Osteoblast (primary cell): ENCODE measurements around the gene PLCL1. TPM values are rescaled to one million over a fixed set of nuclear protein-coding genes. Genes with fewer than 3 reads are reported as not detected.

Source experiments
- DNase-seq: peaks from one replicate; pipeline ENCODE4 v3.0.0; 2011; ENCODE audit warnings: low spot score, mixed read lengths; ENCODE audit not compliant: insufficient read length; ENCODE audit errors: missing footprints
- H2AFZ ChIP-seq: 2 replicates; pipeline ENCODE4 v1.6.0; 2011; ENCODE audit warnings: mild to moderate bottlenecking, low read length
- H3K27ac ChIP-seq: 2 replicates; pipeline ENCODE4 v1.5.1; 2011; ENCODE audit warnings: mild to moderate bottlenecking, low read depth, low read length, moderate library complexity
- H3K27me3 ChIP-seq: 2 replicates; pipeline ENCODE4 v1.6.0; 2012; ENCODE audit warnings: mild to moderate bottlenecking, control low read depth, inconsistent platforms, low read length, moderate library complexity; ENCODE audit not compliant: insufficient read depth
- H3K36me3 ChIP-seq: 2 replicates; pipeline ENCODE4 v1.5.1; 2011; ENCODE audit warnings: mild to moderate bottlenecking, low read length, control low read depth, moderate library complexity; ENCODE audit not compliant: insufficient read depth
- H3K4me1 ChIP-seq: 2 replicates; pipeline ENCODE4 v1.5.1; 2011; ENCODE audit warnings: mild to moderate bottlenecking, low read length, control low read depth, moderate library complexity; ENCODE audit not compliant: insufficient read depth
- H3K4me2 ChIP-seq: 2 replicates; pipeline ENCODE4 v1.6.0; 2011; ENCODE audit warnings: mild to moderate bottlenecking, low read length; ENCODE audit not compliant: insufficient read depth
- H3K4me3 ChIP-seq: fragments of 200-600 bp; sonication (generic); 3 replicates; pipeline ENCODE4 v1.5.1; 2012; ENCODE audit warnings: mild to moderate bottlenecking, low read length, inconsistent platforms; ENCODE audit not compliant: insufficient read depth
- H3K79me2 ChIP-seq: 2 replicates; pipeline ENCODE4 v1.6.0; 2012; ENCODE audit warnings: mild to moderate bottlenecking, low read length, control low read depth, inconsistent platforms; ENCODE audit not compliant: insufficient read depth
- H3K9me3 ChIP-seq: 2 replicates; pipeline ENCODE4 v1.5.1; 2011; ENCODE audit warnings: low read depth, low read length, control low read depth
- H4K20me1 ChIP-seq: 2 replicates; pipeline ENCODE4 v1.6.0; 2012; ENCODE audit warnings: mild to moderate bottlenecking, low read length, control low read depth; ENCODE audit not compliant: insufficient read depth
- total RNA-seq: library from RNA; depleted of rRNA; stranded (reverse); fragments of >200 nt; gene quantifications from 2 replicates; pipeline ENCODE4 v1.2.3, GENCODE V29; 2012
- TF ChIP-seq, protein P1 (sequence below): IDR thresholded peaks from 2 replicates; pipeline ENCODE4 v1.5.1; 2011; ENCODE audit warnings: mild to moderate bottlenecking, low read depth, low read length, moderate library complexity; ENCODE audit errors: extremely low read depth

Gene PLCL1
- total RNA-seq, 1 donor = 4.0 TPM

DNA sequence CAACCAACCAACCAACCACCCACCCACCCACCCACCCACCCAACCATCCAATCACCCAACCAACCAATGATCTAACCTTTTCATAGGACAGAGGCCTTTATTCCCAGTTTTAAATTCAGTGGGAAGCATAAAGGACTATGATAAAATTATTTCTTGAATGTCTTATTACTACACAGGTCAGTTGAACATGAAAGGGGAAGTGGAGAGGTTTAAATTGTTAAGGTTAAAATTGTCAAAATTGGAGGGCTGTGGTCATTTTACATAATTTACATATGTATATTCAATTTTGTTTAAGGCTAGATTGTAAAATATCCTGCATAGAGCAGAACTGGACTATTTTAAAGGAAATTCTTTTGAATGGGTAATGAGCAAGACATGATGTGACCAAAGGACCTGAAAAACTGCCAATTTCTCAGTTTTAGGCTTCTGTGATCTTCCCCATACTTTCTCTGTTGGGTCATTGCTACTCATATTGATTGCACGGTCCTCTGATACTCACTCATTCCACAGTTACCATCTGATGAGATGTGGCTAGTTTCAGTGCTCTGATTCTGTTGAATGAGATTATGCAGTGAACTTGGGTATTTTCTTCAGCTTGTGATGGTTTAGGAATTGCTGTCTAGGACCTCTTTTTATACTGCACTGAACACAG lies 127.4 kb downstream of the PLCL1 start:
- peaks cover 5% of the 10 kb centered on the region for H3K27me3 ChIP-seq
- H4K20me1 ChIP-seq = no peaks in the 10 kb centered on the region
- H3K9me3 ChIP-seq = peaks cover 2% of the 10 kb centered on the region
- H2AFZ ChIP-seq = no peak overlapping the region
- TF ChIP-seq, protein P1, sequence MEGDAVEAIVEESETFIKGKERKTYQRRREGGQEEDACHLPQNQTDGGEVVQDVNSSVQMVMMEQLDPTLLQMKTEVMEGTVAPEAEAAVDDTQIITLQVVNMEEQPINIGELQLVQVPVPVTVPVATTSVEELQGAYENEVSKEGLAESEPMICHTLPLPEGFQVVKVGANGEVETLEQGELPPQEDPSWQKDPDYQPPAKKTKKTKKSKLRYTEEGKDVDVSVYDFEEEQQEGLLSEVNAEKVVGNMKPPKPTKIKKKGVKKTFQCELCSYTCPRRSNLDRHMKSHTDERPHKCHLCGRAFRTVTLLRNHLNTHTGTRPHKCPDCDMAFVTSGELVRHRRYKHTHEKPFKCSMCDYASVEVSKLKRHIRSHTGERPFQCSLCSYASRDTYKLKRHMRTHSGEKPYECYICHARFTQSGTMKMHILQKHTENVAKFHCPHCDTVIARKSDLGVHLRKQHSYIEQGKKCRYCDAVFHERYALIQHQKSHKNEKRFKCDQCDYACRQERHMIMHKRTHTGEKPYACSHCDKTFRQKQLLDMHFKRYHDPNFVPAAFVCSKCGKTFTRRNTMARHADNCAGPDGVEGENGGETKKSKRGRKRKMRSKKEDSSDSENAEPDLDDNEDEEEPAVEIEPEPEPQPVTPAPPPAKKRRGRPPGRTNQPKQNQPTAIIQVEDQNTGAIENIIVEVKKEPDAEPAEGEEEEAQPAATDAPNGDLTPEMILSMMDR = no peak
- H3K4me1 ChIP-seq = no peaks in the 10 kb centered on the region
- H3K4me2 ChIP-seq = no peak overlapping the region
- no peak overlapping the region for H3K4me3 ChIP-seq
- DNase-seq = no peak
- no peaks in the 10 kb centered on the region for H3K36me3 ChIP-seq
- H3K79me2 ChIP-seq = no peaks in the 10 kb centered on the region
- H3K27ac ChIP-seq = no peak overlapping the region

DNA sequence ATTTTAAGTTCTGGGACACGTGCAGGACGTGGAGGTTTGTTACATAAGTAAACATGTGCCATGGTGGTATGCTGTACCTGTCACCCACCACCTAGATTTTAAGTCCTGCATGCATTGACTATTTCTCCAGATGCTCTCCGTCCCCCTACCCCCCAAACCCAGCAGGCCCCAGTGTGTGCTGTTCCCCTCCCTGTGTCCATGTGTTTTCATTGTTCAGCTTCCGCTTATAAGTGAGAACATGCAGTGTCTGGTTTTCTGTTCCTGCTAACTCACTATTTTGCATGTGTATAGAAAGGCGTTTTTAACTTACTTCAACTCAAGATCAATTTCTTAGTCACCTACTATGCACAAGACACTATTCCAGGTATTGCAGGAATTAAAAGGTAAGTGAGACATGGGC lies 128.0 kb downstream of the PLCL1 start:
- H3K36me3 ChIP-seq = no peaks in the 10 kb centered on the region
- H3K79me2 ChIP-seq = no peaks in the 10 kb centered on the region
- H3K4me2 ChIP-seq = no peak overlapping the region
- H3K9me3 ChIP-seq = no peaks in the 10 kb centered on the region
- H3K27me3 ChIP-seq = peaks cover 5% of the 10 kb centered on the region
- H3K27ac ChIP-seq = no peak overlapping the region
- H3K4me3 ChIP-seq = no peak overlapping the region
- no peak for DNase-seq
- no peaks in the 10 kb centered on the region for H3K4me1 ChIP-seq
- no peak overlapping the region for H2AFZ ChIP-seq
- TF ChIP-seq, protein P1 = no peak
- no peaks in the 10 kb centered on the region for H4K20me1 ChIP-seq

DNA sequence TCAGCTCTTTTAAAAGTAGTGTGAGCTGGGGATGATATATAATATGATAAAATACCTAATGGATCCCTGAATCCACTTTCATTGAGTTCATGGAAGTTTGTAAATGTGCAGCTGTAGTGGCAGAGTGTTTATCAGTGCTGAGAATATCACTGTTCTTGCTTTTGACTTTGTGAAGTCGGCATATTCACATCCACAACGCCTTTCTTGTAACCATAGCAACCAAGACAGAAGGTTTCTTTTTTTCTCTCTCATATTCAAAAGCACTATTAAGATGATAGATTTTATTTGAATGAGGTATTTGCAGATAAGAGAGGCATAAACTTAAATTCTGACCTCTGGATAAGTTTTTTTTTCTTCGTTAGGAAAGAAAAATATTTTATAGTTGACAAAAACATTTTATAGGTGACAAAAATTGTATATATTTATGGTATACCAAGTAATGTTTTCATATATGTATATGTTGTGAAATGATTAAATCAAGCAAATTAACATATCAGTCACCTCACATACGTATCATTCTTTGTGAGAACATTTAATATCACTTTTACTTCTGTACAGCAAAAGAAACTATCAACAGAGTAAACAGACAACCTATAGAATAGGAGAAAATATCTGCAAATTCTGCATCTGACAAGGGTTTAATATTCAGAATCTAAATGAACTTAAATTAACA lies 130.0 kb downstream of the PLCL1 start:
- TF ChIP-seq, protein P1 = no peak
- H3K27me3 ChIP-seq = peaks cover 5% of the 10 kb centered on the region
- no peaks in the 10 kb centered on the region for H3K9me3 ChIP-seq
- no peak overlapping the region for H2AFZ ChIP-seq
- H3K36me3 ChIP-seq = no peaks in the 10 kb centered on the region
- DNase-seq = no peak
- H3K27ac ChIP-seq = no peak overlapping the region
- no peak overlapping the region for H3K4me3 ChIP-seq
- no peaks in the 10 kb centered on the region for H3K4me1 ChIP-seq
- H3K79me2 ChIP-seq = no peaks in the 10 kb centered on the region
- H3K4me2 ChIP-seq = no peak overlapping the region
- no peaks in the 10 kb centered on the region for H4K20me1 ChIP-seq

DNA sequence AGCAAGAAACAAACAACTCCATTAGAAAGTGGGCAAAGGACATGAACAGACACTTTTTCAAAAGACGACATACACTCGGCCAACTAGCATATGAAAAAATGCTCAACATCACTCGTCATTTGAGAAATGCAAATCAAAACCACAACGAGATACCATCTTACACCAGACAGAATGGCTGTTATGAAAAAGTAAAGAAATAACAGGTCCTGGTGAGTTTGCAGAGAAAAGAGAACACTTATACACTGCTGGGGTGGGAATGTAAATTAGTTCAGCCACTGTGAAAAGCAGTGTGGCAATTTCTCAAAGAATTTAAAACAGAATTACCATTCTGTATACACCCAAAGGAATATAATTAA lies 130.5 kb downstream of the PLCL1 start:
- H3K79me2 ChIP-seq = no peaks in the 10 kb centered on the region
- no peak overlapping the region for H3K27ac ChIP-seq
- no peaks in the 10 kb centered on the region for H3K36me3 ChIP-seq
- H3K4me3 ChIP-seq = no peak overlapping the region
- no peaks in the 10 kb centered on the region for H3K9me3 ChIP-seq
- H4K20me1 ChIP-seq = no peaks in the 10 kb centered on the region
- no peak overlapping the region for H3K4me2 ChIP-seq
- peaks cover 5% of the 10 kb centered on the region for H3K27me3 ChIP-seq
- H2AFZ ChIP-seq = no peak overlapping the region
- TF ChIP-seq, protein P1 = no peak
- no peak for DNase-seq
- no peaks in the 10 kb centered on the region for H3K4me1 ChIP-seq
